GM12878 (cell line): ENCODE results near the gene LRGUK. TPM values are rescaled to one million over a fixed set of nuclear protein-coding genes. Genes with fewer than 3 reads are reported as not detected.

Experiments used
- ATAC-seq: fragments of 200-7000 bp; cut with Tn5 transposase; 3 replicates; pipeline ENCODE4 v1.9.1; 2020; ENCODE audit warnings: mild to moderate bottlenecking, moderate library complexity
- BruUV-seq: library from RNA; stranded (reverse); fragments of 400-500 nt; replicated peaks from 2 replicates; lab custom pipeline; 2021; lab: Mats Ljungman, UMichigan
- CTCF ChIA-PET: fragments of 300-600 bp; sonication (Branson Sonifier 250); formaldehyde crosslinking; extraction: SDS; loops from one replicate; lab custom pipeline; 2021; ENCODE audit warnings: inconsistent platforms; lab: Yijun Ruan, JAX
- POLR2A ChIA-PET: fragments of 350-600 bp; formaldehyde crosslinking; extraction: SDS; loops from one replicate; lab custom pipeline; 2021; ENCODE audit warnings: inconsistent platforms; lab: Charles Lee
- RAD21 ChIA-PET: fragments of 300-600 bp; sonication (Branson Sonifier 250); formaldehyde crosslinking; loops from one replicate; lab custom pipeline; 2023; ENCODE audit warnings: antibody characterized with exemption; ENCODE audit not compliant: unreplicated experiment; lab: Charles Lee
- SMC1A ChIA-PET: fragments of 300-600 bp; sonication (Branson Sonifier 250); formaldehyde crosslinking; loops from one replicate; lab custom pipeline; 2023; ENCODE audit not compliant: unreplicated experiment, uncharacterized antibody; lab: Charles Lee
- DNase-seq: peaks from one replicate; pipeline ENCODE4 v3.0.0-alpha.2; 2011; ENCODE audit warnings: low read depth, low spot score
- FAIRE-seq: peaks from 3 replicates; lab custom pipeline; 2011; peaks lifted over from hg19 to GRCh38; lab: Jason Lieb, UNC
- H2AFZ ChIP-seq: 2 replicates; pipeline ENCODE4 v1.6.0; 2011; ENCODE audit warnings: low read depth, low read length, control low read depth; ENCODE audit not compliant: control insufficient read depth
- H3K27ac ChIP-seq: 2 replicates; pipeline ENCODE4 v1.5.1; 2011; ENCODE audit warnings: control low read depth; ENCODE audit not compliant: control insufficient read depth, insufficient read depth
- H3K27me3 ChIP-seq, 2 experiments: replicated peaks in 1 of 2; 2 replicates each; pipeline versions ENCODE4 v1.6.0 to v1.6.1; 2011; ENCODE audit warnings: low read length in 1 of 2; ENCODE audit not compliant: control insufficient read depth in 2 of 2, insufficient read depth in 2 of 2
- H3K36me3 ChIP-seq, 2 experiments: 2 replicates each; pipeline ENCODE4 v1.5.1; 2011; ENCODE audit warnings: low read length in 1 of 2; ENCODE audit not compliant: control insufficient read depth in 2 of 2, insufficient read depth in 2 of 2
- H3K4me1 ChIP-seq: 2 replicates; pipeline ENCODE4 v1.6.1; 2011; ENCODE audit warnings: mild to moderate bottlenecking, low read length, moderate library complexity, mixed read lengths; ENCODE audit not compliant: control insufficient read depth, insufficient read depth
- H3K4me2 ChIP-seq: 2 replicates; pipeline ENCODE4 v1.6.0; 2011; ENCODE audit warnings: control low read depth; ENCODE audit not compliant: control insufficient read depth, insufficient read depth
- H3K4me3 ChIP-seq: fragments of 200-600 bp; sonication (generic); 2 replicates; pipeline ENCODE4 v1.5.1; 2016
- H3K79me2 ChIP-seq: 2 replicates; pipeline ENCODE4 v1.6.0; 2011; ENCODE audit warnings: low read length; ENCODE audit not compliant: control insufficient read depth, insufficient read depth
- H3K9ac ChIP-seq: 2 replicates; pipeline ENCODE4 v1.8.0; 2011; ENCODE audit warnings: low read length, control low read depth, mixed read lengths; ENCODE audit not compliant: control insufficient read depth, insufficient read depth
- H3K9me3 ChIP-seq: replicated peaks from 3 replicates; pipeline ENCODE4 v1.5.1; 2011; ENCODE audit warnings: mild to moderate bottlenecking, low read length; ENCODE audit not compliant: control insufficient read depth, insufficient read depth
- H4K20me1 ChIP-seq: 2 replicates; pipeline ENCODE4 v1.6.0; 2011; ENCODE audit not compliant: control insufficient read depth, insufficient read depth
- BCL3 ChIP-seq: IDR thresholded peaks from 2 replicates; pipeline ENCODE4 v1.6.1; 2011; ENCODE audit warnings: borderline replicate concordance, low read depth, mild to moderate bottlenecking, moderate library complexity, low read length; ENCODE audit not compliant: insufficient read depth, poor library complexity, severe bottlenecking
- BRCA1 ChIP-seq: IDR thresholded peaks from 2 replicates; pipeline ENCODE4 v1.6.1; 2011; ENCODE audit warnings: low read depth, low read length, improper control_type of control experiment
- DPF2 ChIP-seq: fragments of 450-650 bp; IDR thresholded peaks from 2 replicates; pipeline ENCODE4 v1.6.1; 2017; ENCODE audit warnings: mild to moderate bottlenecking
- EED ChIP-seq: sonication (generic); IDR thresholded peaks from 2 replicates; pipeline ENCODE4 v1.6.1; 2016; ENCODE audit warnings: antibody characterized with exemption, low read depth
- FOS ChIP-seq: IDR thresholded peaks from 3 replicates; pipeline ENCODE4 v1.6.1; 2011; ENCODE audit warnings: borderline replicate concordance; ENCODE audit not compliant: insufficient read length; ENCODE audit errors: extremely low read depth
- FOXK2 ChIP-seq: fragments of 450-650 bp; IDR thresholded peaks from 2 replicates; pipeline ENCODE4 v1.6.1; 2017; ENCODE audit warnings: mild to moderate bottlenecking, moderate library complexity
- NBN ChIP-seq: fragments of 450-650 bp; IDR thresholded peaks from 2 replicates; pipeline ENCODE4 v1.6.1; 2016
- RELB ChIP-seq: fragments of 450-650 bp; IDR thresholded peaks from 2 replicates; pipeline ENCODE4 v1.6.1; 2017; ENCODE audit warnings: low read depth, mild to moderate bottlenecking, moderate library complexity
- SP1 ChIP-seq: IDR thresholded peaks from one replicate; pipeline ENCODE4 v1.6.1; 2011; ENCODE audit warnings: low read depth, low read length
- SPI1 ChIP-seq: IDR thresholded peaks from 2 replicates; pipeline ENCODE4 v1.6.1; 2011; ENCODE audit warnings: low read depth, mild to moderate bottlenecking, low read length, moderate library complexity, borderline replicate concordance; ENCODE audit not compliant: insufficient read depth
- SUZ12 ChIP-seq: fragments of 200-600 bp; sonication (generic); IDR thresholded peaks from one replicate; pipeline ENCODE4 v1.6.1; 2018; ENCODE audit warnings: antibody characterized with exemption, mild to moderate bottlenecking; ENCODE audit not compliant: unreplicated experiment
- TAF1 ChIP-seq: IDR thresholded peaks from 2 replicates; pipeline ENCODE4 v1.6.1; 2011; ENCODE audit warnings: mild to moderate bottlenecking, low read depth, low read length, borderline replicate concordance
- ZZZ3 ChIP-seq: IDR thresholded peaks from 2 replicates; pipeline ENCODE4 v1.6.1; 2011; ENCODE audit warnings: low read depth; ENCODE audit not compliant: control insufficient read depth, insufficient read length
- WGBS: methylation state at CpG from one replicate; pipeline ENCODE4 v1.1.6; 2016; ENCODE audit warnings: low lambda C conversion rate; ENCODE audit not compliant: insufficient replicate concordance, insufficient coverage; ENCODE audit errors: missing lambda C conversion rate; 5-methylcytosine and 5-hydroxymethylcytosine counted together
- in situ Hi-C: fragments of 300-500 bp; cut with MboI; formaldehyde crosslinking; loops from 9 replicates; pipeline ENCODE4 v1.14.3; 2018; ENCODE audit warnings: mixed read lengths
- intact Hi-C: fragments of 100-400 bp; cut with micrococcal nuclease; formaldehyde crosslinking; loops from one replicate; pipeline ENCODE4 v1.14.2; 2022; ENCODE audit not compliant: unreplicated experiment
- polyA plus RNA-seq, 11 experiments: library from polyadenylated mRNA; depleted of rRNA in 4 of 11; unstranded in 6 of 11; stranded (reverse) in 5 of 11; fragments of >200 nt; fragmentation: Nextera tagmentation in 4 of 11; fragmentation: Illumina TruSeq in 1 of 11; extraction: Ambion mirVana in 4 of 11; extraction: Trizol in 1 of 11; gene quantifications; 1 replicate in 1 of 11; 2 replicates in 10 of 11; pipeline versions ENCODE4 v1.2.1 to v1.2.3, GENCODE V29; 2011 to 2016; ENCODE audit warnings: inconsistent platforms in 2 of 11, missing spikeins in 2 of 11, low read depth in 1 of 11
- total RNA-seq, 4 experiments: library from RNA; depleted of rRNA in 3 of 4; stranded (reverse); fragments of >200 nt in 3 of 4; fragmentation: Illumina TruSeq in 1 of 4; extraction: Trizol in 1 of 4; gene quantifications; 2 replicates each; pipeline versions ENCODE4 v1.2.1 to v1.2.3, GENCODE V29; 2013 to 2021

The LRGUK gene
- total and polyA plus RNA-seq, 10 of the 15 experiments (the other 5 are each of a cell fraction or from before 2014, with no cell fraction given), result 0.04 to 0.14 (median 0.08) TPM; not detected in 3

GRCh38 chr7:134210227-134210626 lies 83.1 kb downstream of the LRGUK start:
- Histone ChIP-seq H3K36me3 (no peaks in the 10 kb centered on the region), H3K9me3 (no peaks in the 10 kb centered on the region), H3K27ac (no peak overlapping the region), H3K4me1 (no peaks in the 10 kb centered on the region), H3K4me3 (no peak overlapping the region), H3K79me2 (no peaks in the 10 kb centered on the region), H3K4me2 (no peak overlapping the region), H3K27me3 (peaks cover 0 to 2% of the 10 kb centered on the region in 2 experiments; a peak in 2 of 4 replicates), H4K20me1 (no peaks in the 10 kb centered on the region), H2AFZ (no peak overlapping the region), H3K9ac (no peak overlapping the region)
- ChIA-PET POLR2A (no interaction called here), RAD21 (no interaction called here), CTCF (no interaction called here), SMC1A (interaction anchor here (1.2 kb wide), 1 partner anchor 12 kb away, joined by 4 read pairs; no protein-coding TSS in a partner anchor)
- TF ChIP-seq DPF2, result no peak
- no peak for TF ChIP-seq EED
- TF ChIP-seq SPI1, result no peak
- no peak for TF ChIP-seq ZZZ3
- TF ChIP-seq SUZ12, result no peak
- no peak for TF ChIP-seq FOS
- no peak for TF ChIP-seq BRCA1
- TF ChIP-seq SP1, result no peak
- TF ChIP-seq RELB, result no peak
- TF ChIP-seq BCL3, result no peak
- TF ChIP-seq TAF1, result no peak
- TF ChIP-seq FOXK2, result no peak
- TF ChIP-seq NBN, result no peak
- no TSS peak for BruUV-seq
- ATAC-seq, result no peak
- DNase-seq, result no peak
- intact Hi-C loops, result no loop called here
- in situ Hi-C loops, result no loop called here
- 70% methylated on average over 8 of the region's 8 CpGs for WGBS
- FAIRE-seq, result no peak
